ENCODE measurements around the gene PPFIA3. TPM values are rescaled to one million over a fixed set of nuclear protein-coding genes. Genes with fewer than 3 reads are reported as not detected.
A peak's percentile ranks its signal among the peaks of the same experiment; 100 is the strongest.

PPFIA3 gene
- total RNA-seq, 5 donors from 2014 or later (not counting 1 experiment from before 2014, with no cell fraction given): 3.8 to 4.7 (median 4.1) TPM

DNA sequence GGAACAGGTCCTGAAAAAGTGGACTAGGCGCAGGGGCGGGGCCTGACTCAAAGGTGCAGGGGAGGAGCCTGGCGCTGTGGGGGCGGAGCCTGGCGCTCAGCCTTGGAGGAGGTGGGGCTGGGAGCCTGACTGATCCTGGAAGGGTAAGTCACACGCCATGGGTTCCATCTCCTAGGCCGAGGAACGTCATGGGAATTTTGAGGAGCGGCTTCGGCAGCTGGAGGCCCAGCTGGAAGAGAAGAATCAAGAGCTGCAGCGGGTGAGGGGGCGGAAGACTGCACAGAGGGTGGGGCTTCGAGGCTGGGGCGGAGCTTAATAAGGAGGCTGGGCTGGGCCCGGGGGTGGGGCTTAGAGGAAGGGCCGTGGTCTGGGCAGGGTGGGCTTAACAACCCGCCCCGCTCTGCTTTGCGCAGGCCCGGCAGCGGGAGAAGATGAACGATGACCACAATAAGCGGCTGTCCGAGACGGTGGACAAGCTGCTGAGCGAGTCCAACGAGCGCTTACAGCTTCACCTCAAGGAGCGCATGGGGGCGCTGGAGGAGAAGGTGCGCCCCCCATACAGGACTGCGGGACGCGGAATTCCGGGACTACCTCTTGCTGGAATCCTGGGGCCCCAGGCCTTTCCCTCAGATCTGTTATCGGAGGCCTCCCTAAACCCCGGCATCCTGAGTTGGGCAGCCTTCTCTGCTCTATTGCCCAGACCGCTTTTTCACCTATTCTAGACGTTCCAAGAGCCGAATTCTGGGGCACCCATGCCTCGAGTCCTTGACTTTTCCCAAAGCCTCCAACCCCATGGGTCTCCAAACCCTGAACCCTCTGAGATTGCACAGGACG, 14.5 kb downstream of the PPFIA3 start:
- ATAC-seq (replicated peaks in 1 of 4): peak; percentile 65 to 77 (median 72)
- CTCF ChIA-PET: no interaction called here
- H3K27me3 ChIP-seq (replicated peaks in 1 of 2; ENCODE audit: control insufficient read depth in 2 of 2, extremely low read depth in 1 of 2, insufficient read depth in 2 of 2, low read length in 1 of 2): peaks cover 0 to 37% of the 10 kb centered on the region in 2 experiments
- POLR2A ChIA-PET: interaction anchor here in 1 of 2 donors (0.7 kb wide), 1 partner anchor 446 kb away, joined by 7 read pairs; no protein-coding TSS in a partner anchor
- H3K4me3 ChIP-seq (ENCODE audit: control insufficient read depth in 1 of 2, extremely low read depth in 1 of 2, low read length in 1 of 2): peak overlapping the region; percentile 37 to 44
- 36% methylated on average over 42 of the region's 42 CpGs for WGBS (ENCODE audit: insufficient coverage)
- Mint-ChIP-seq H3K4me1 (peaks cover 12 to 23% (median 22%) of the 10 kb centered on the region in 3 donors), H3K4me3 (peak overlapping the region; percentile 64 to 74 (median 65)), H3K36me3 (peaks cover 2% of the 10 kb centered on the region), H3K27ac (no peak overlapping the region), H3K9me3 (no peaks in the 10 kb centered on the region), H3K27me3 (peaks cover 4 to 15% of the 10 kb centered on the region in 2 donors)
- no peaks in the 10 kb centered on the region for H3K36me3 ChIP-seq (ENCODE audit: control insufficient read depth in 2 of 2, extremely low read depth in 1 of 2, insufficient read depth in 1 of 2, low read length in 1 of 2)
- peaks cover 0 to 15% of the 10 kb centered on the region in 2 experiments for H3K4me1 ChIP-seq (ENCODE audit: control insufficient read depth in 1 of 2, extremely low read depth in 1 of 2, insufficient read depth in 2 of 2, low read length in 2 of 2)
- H3K9me3 ChIP-seq: no peaks in the 10 kb centered on the region
- peak in 17 of 35 experiments; percentile 38 to 62 (median 49) for DNase-seq
- H3K27ac ChIP-seq (ENCODE audit: low read length): no peak overlapping the region

DNA sequence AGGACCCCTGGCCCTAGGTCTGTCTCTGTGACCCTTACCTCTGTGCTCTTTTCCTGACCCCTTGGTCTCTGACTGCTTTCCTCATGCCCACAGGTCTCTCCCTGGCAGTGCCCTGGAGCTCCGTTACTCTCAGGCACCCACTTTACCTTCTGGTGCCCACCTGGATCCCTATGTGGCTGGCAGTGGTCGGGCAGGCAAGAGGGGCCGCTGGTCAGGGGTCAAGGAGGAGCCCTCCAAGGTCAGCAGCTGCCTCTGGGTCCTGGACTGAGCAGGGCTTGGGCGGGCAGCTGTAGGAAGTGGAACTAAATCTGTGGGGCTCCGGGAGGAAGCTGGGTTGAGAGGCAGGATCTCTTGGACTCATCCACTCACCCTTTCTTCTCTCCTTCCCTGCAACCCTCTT, 16.3 kb downstream of the PPFIA3 start:
- Histone ChIP-seq H3K9me3 (no peaks in the 10 kb centered on the region), H3K4me1 (ENCODE audit: control insufficient read depth in 1 of 2, extremely low read depth in 1 of 2, insufficient read depth in 2 of 2, low read length in 2 of 2) (peaks cover 0 to 15% of the 10 kb centered on the region in 2 experiments), H3K36me3 (ENCODE audit: control insufficient read depth in 2 of 2, extremely low read depth in 1 of 2, insufficient read depth in 1 of 2, low read length in 1 of 2) (no peaks in the 10 kb centered on the region), H3K27me3 (replicated peaks in 1 of 2; ENCODE audit: control insufficient read depth in 2 of 2, extremely low read depth in 1 of 2, insufficient read depth in 2 of 2, low read length in 1 of 2) (peaks cover 0 to 37% of the 10 kb centered on the region in 2 experiments), H3K27ac (ENCODE audit: low read length) (no peak overlapping the region), H3K4me3 (ENCODE audit: control insufficient read depth in 1 of 2, extremely low read depth in 1 of 2, low read length in 1 of 2) (no peak overlapping the region)
- Mint-ChIP-seq H3K27me3 (peaks cover 4 to 15% of the 10 kb centered on the region in 2 donors), H3K36me3 (peaks cover 2% of the 10 kb centered on the region), H3K4me3 (no peak overlapping the region), H3K9me3 (no peaks in the 10 kb centered on the region), H3K4me1 (peaks cover 10 to 18% (median 14%) of the 10 kb centered on the region in 3 donors), H3K27ac (no peak overlapping the region)
- POLR2A ChIA-PET: no interaction called here
- WGBS (ENCODE audit: insufficient coverage): 100% methylated on average over 1 of the region's 5 CpGs
- ATAC-seq (replicated peaks in 1 of 4) (no peak), DNase-seq (no peak)
- CTCF ChIA-PET: no interaction called here

DNA sequence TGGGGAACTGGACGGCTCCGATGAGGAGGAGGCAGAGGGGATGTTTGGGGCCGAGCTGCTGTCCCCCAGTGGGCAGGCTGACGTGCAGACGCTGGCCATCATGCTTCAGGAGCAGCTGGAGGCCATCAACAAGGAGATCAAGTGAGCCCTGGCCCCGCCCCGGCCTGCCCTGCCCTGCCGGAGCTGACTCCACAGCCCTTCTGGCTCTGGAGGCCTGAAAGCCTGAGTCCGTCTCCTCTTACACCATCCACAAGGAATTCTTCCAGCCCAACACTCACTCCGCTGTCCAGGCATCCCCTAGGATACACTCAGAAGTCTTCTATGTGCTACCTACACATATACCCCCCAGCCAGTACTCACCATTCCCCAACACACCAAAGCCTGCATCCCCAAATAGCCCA, 17.4 kb downstream of the PPFIA3 start:
- Histone ChIP-seq H3K36me3 (ENCODE audit: control insufficient read depth in 2 of 2, extremely low read depth in 1 of 2, insufficient read depth in 1 of 2, low read length in 1 of 2) (no peaks in the 10 kb centered on the region), H3K9me3 (no peaks in the 10 kb centered on the region), H3K4me3 (ENCODE audit: control insufficient read depth in 1 of 2, extremely low read depth in 1 of 2, low read length in 1 of 2) (no peak overlapping the region), H3K4me1 (ENCODE audit: control insufficient read depth in 1 of 2, extremely low read depth in 1 of 2, insufficient read depth in 2 of 2, low read length in 2 of 2) (peaks cover 0 to 22% of the 10 kb centered on the region in 2 experiments), H3K27me3 (replicated peaks in 1 of 2; ENCODE audit: control insufficient read depth in 2 of 2, extremely low read depth in 1 of 2, insufficient read depth in 2 of 2, low read length in 1 of 2) (peaks cover 0 to 38% of the 10 kb centered on the region in 2 experiments), H3K27ac (ENCODE audit: low read length) (no peak overlapping the region)
- WGBS (ENCODE audit: insufficient coverage): 88% methylated on average over 9 of the region's 10 CpGs
- no peaks in the 10 kb centered on the region for H3K9me3 Mint-ChIP-seq
- no peak overlapping the region for H3K27ac Mint-ChIP-seq
- no peak for ATAC-seq (replicated peaks in 1 of 4)
- DNase-seq: no peak
- CTCF ChIA-PET: no interaction called here
- peaks cover 6 to 16% of the 10 kb centered on the region in 2 donors for H3K27me3 Mint-ChIP-seq
- no peak overlapping the region for H3K4me3 Mint-ChIP-seq
- POLR2A ChIA-PET: no interaction called here
- H3K36me3 Mint-ChIP-seq: peaks cover 2% of the 10 kb centered on the region
- peaks cover 13 to 22% (median 21%) of the 10 kb centered on the region in 3 donors for H3K4me1 Mint-ChIP-seq

DNA sequence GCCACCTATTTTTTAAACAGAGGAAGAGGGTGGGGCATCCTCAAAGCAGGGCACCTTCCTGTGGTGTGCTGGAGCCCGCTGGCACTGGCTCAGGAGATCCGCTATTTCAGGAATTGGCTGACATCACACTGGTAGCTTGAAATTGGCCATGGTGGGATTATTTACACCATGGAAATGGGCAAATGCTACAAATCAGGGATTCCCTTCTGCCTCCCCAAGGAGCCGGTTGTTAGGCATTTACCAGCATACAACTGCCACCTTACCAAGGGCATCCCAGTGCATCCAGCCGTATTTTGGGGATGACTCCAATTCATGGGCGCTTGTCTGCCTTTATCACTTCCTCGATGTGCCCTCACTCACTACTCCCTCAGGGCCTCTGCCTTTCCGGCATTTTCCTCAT, 21.6 kb downstream of the PPFIA3 start:
- Histone ChIP-seq H3K4me3 (ENCODE audit: control insufficient read depth in 1 of 2, extremely low read depth in 1 of 2, low read length in 1 of 2) (no peak overlapping the region), H3K27me3 (replicated peaks in 1 of 2; ENCODE audit: control insufficient read depth in 2 of 2, extremely low read depth in 1 of 2, insufficient read depth in 2 of 2, low read length in 1 of 2) (peaks cover 0 to 46% of the 10 kb centered on the region in 2 experiments), H3K4me1 (ENCODE audit: control insufficient read depth in 1 of 2, extremely low read depth in 1 of 2, insufficient read depth in 2 of 2, low read length in 2 of 2) (peaks cover 0 to 20% of the 10 kb centered on the region in 2 experiments), H3K27ac (ENCODE audit: low read length) (no peak overlapping the region), H3K36me3 (ENCODE audit: control insufficient read depth in 2 of 2, extremely low read depth in 1 of 2, insufficient read depth in 1 of 2, low read length in 1 of 2) (no peaks in the 10 kb centered on the region), H3K9me3 (no peaks in the 10 kb centered on the region)
- H3K4me1 Mint-ChIP-seq: peaks cover 15 to 28% (median 18%) of the 10 kb centered on the region in 3 donors
- ChIA-PET POLR2A (no interaction called here), CTCF (no interaction called here)
- no peak for ATAC-seq (replicated peaks in 1 of 4)
- no peak for DNase-seq
- peak overlapping the region in 1 of 3 donors; percentile 19 for H3K4me3 Mint-ChIP-seq
- peaks cover 2% of the 10 kb centered on the region for H3K36me3 Mint-ChIP-seq
- peaks cover 21% of the 10 kb centered on the region in 2 donors for H3K27me3 Mint-ChIP-seq
- WGBS (ENCODE audit: insufficient coverage): 70% methylated on average over 6 of the region's 7 CpGs
- no peaks in the 10 kb centered on the region for H3K9me3 Mint-ChIP-seq
- no peak overlapping the region for H3K27ac Mint-ChIP-seq

DNA sequence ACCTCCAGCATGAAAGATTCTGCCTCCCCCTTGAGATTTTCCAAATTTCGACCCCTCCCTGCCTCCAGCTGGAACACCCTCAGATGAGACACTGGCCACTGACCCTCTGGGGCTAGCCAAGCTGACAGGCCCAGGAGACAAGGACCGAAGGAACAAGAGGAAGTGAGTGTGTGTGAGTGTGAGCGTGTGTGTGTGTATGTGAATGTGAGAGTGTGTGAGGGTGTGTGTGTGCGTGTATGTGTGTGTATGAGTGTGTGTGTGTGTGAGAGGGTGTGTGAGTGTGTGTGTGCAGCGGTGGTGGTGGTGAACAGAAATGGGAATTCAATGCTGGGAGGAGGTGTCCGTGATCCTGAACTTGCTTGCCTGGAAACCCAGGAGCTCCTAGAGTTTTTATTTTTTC, 22.0 kb downstream of the PPFIA3 start:
- no peaks in the 10 kb centered on the region for H3K9me3 Mint-ChIP-seq
- no peak overlapping the region for H3K27ac Mint-ChIP-seq
- 71% methylated on average over 4 of the region's 6 CpGs for WGBS (ENCODE audit: insufficient coverage)
- H3K27ac ChIP-seq (ENCODE audit: low read length): no peak overlapping the region
- H3K36me3 ChIP-seq (ENCODE audit: control insufficient read depth in 2 of 2, extremely low read depth in 1 of 2, insufficient read depth in 1 of 2, low read length in 1 of 2): no peaks in the 10 kb centered on the region
- ChIA-PET CTCF (no interaction called here), POLR2A (no interaction called here)
- H3K4me3 Mint-ChIP-seq: peak overlapping the region in 1 of 3 donors; percentile 19
- peaks cover 0 to 50% of the 10 kb centered on the region in 2 experiments for H3K27me3 ChIP-seq (replicated peaks in 1 of 2; ENCODE audit: control insufficient read depth in 2 of 2, extremely low read depth in 1 of 2, insufficient read depth in 2 of 2, low read length in 1 of 2)
- peaks cover 24% of the 10 kb centered on the region in 2 donors for H3K27me3 Mint-ChIP-seq
- H3K4me1 ChIP-seq (ENCODE audit: control insufficient read depth in 1 of 2, extremely low read depth in 1 of 2, insufficient read depth in 2 of 2, low read length in 2 of 2): peaks cover 0 to 24% of the 10 kb centered on the region in 2 experiments
- no peaks in the 10 kb centered on the region for H3K9me3 ChIP-seq
- no peak for DNase-seq
- peaks cover 2% of the 10 kb centered on the region for H3K36me3 Mint-ChIP-seq
- no peak overlapping the region for H3K4me3 ChIP-seq (ENCODE audit: control insufficient read depth in 1 of 2, extremely low read depth in 1 of 2, low read length in 1 of 2)
- peaks cover 17 to 29% (median 20%) of the 10 kb centered on the region in 3 donors for H3K4me1 Mint-ChIP-seq
- no peak for ATAC-seq (replicated peaks in 1 of 4)

DNA sequence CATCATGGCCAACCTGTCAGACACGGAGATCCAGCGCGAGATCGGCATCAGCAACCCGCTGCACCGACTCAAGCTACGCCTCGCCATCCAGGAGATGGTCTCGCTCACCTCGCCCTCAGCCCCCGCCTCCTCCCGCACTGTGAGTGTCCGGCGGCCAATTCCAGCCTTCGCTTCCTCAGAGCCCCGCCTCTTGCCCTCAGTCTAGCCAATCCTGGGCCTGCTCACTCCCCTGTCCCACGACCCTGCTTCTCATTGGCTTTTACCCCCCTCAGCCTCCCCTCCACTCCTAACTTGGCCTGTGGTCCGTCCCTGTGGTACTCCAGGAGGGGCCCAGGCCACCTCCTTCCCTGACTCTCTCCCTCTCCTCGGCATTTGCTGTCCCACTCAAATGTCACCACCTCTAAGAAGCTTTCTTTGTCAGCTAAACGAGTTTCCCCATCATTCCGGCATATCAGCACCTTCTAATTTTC, 23.6 kb downstream of the PPFIA3 start:
- H3K4me1 Mint-ChIP-seq: peaks cover 17 to 29% (median 20%) of the 10 kb centered on the region in 3 donors
- peak overlapping the region; percentile 27 to 39 for H3K4me3 ChIP-seq (ENCODE audit: control insufficient read depth in 1 of 2, extremely low read depth in 1 of 2, low read length in 1 of 2)
- no peak overlapping the region for H3K27ac ChIP-seq (ENCODE audit: low read length)
- peak; percentile 78 to 91 (median 83) for ATAC-seq (replicated peaks in 1 of 4)
- peaks cover 0 to 61% of the 10 kb centered on the region in 2 experiments for H3K27me3 ChIP-seq (replicated peaks in 1 of 2; ENCODE audit: control insufficient read depth in 2 of 2, extremely low read depth in 1 of 2, insufficient read depth in 2 of 2, low read length in 1 of 2)
- CTCF ChIA-PET: no interaction called here
- H3K27ac Mint-ChIP-seq: peak overlapping the region in 1 of 2 donors; percentile 58
- POLR2A ChIA-PET: interaction anchor here in 1 of 2 donors (0.6 kb wide), 1 partner anchor 167 kb away, joined by 7 read pairs; no protein-coding TSS in a partner anchor
- H3K36me3 ChIP-seq (ENCODE audit: control insufficient read depth in 2 of 2, extremely low read depth in 1 of 2, insufficient read depth in 1 of 2, low read length in 1 of 2): no peaks in the 10 kb centered on the region
- WGBS (ENCODE audit: insufficient coverage): 12% methylated on average over 21 of the region's 21 CpGs
- DNase-seq: peak in 23 of 35 experiments; percentile 15 to 68 (median 42)
- peak overlapping the region; percentile 65 to 78 (median 71) for H3K4me3 Mint-ChIP-seq
- H3K9me3 Mint-ChIP-seq: no peaks in the 10 kb centered on the region
- peaks cover 0 to 24% of the 10 kb centered on the region in 2 experiments for H3K4me1 ChIP-seq (ENCODE audit: control insufficient read depth in 1 of 2, extremely low read depth in 1 of 2, insufficient read depth in 2 of 2, low read length in 2 of 2)
- no peaks in the 10 kb centered on the region for H3K9me3 ChIP-seq
- no peaks in the 10 kb centered on the region for H3K36me3 Mint-ChIP-seq
- H3K27me3 Mint-ChIP-seq: peaks cover 31 to 36% of the 10 kb centered on the region in 2 donors
